ENCODE measurements around the gene SLPI.

DNA sequence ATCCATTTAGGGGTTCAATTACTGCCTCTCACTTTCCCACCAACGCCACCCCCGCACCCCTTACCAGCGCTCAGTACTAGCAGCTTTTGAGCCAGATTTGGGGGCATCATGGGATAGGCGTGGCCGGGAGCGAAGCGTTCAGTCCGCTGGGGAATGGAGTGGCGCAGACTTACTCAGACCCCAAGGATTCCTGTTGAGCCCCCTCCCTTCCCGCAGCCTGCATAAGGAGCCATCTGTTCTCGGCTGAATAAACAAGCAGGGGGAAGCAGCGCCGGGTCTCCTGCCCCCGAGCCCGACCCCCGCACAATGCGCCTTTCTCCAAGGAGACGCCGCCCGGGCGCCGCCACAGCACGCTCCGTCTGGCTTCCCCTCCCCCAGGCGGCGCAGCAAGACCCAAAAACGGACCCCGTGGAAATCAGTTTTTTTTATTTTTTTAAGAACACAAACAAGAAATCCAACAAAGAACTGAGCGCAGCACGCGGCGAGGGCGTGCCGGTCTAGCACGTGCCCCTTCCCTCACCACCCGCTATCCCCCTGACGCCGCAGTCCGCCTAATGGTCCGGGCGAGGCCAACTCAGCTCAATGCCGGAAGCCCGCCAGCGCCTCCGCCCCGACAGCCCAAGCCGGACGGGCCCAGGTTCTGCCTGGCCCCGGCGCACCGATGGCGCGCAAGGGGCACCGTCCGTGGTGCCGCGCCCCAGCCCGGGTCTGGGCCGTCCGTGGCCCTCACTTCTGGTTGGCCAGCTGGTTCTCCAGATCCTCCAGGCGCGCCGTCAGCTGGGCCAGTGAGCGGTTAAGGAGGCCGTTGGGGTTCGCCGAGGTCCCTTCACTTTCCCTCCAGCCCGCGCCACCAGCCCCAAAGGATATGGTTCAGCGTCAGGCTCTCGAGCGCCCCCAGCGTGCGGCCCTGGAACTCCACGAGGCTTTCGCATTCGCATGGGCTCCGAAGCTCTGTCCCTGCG, 39.0 kb upstream of the SLPI start:
- TF ChIP-seq EZH2 (IDR thresholded peaks at IDR 0.05; ENCODE audit: borderline replicate concordance, low read depth, low read length, severe bottlenecking) (no peak), CTCF (IDR thresholded peaks at IDR 0.05; ENCODE audit: borderline replicate concordance, extremely low read depth, low read length, poor library complexity, severe bottlenecking) (no peak)
